ELF-1 (cell line): ENCODE data around the gene GEMIN4.
"Not testable (repeated sequence)": the region's sequence is repeated elsewhere in the genome, so short reads cannot be mapped to it uniquely, and the experiment has no call there.

Experiments
- DNase-seq: peaks from one replicate; pipeline ENCODE4 v3.0.0-alpha.2; 2016; ENCODE audit warnings: low read depth, low spot score

Gene GEMIN4

GRCh38 chr17:703081-703875, 48.8 kb downstream of the GEMIN4 start:
- DNase-seq: no peak

GRCh38 chr17:700504-701094, 51.5 kb downstream of the GEMIN4 start:
- DNase-seq: no peak

DNA sequence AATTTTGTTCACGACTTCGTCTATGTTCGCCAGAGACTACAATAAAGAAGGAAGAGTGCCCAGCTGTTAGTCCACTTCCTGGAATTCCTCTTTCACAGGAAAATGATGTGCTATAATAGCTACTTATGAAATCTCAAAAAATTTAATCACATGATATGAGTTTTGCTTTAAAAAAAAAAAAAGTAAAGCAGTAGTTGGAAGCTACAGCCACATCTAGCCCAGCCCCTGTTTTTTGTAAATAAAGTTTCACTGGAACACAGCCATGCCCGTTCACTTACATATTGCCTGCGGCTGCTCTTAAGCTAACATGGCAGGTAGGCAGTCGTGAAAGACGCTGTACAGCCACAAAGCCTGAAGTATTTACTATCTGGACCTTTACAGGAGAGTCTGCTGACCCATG, 52.7 kb downstream of the GEMIN4 start:
- DNase-seq: no peak

- DNase-seq: not testable (repeated sequence)
Observed at GRCh38 chr17:698096-698495, 54.0 kb downstream of the GEMIN4 start.

DNA sequence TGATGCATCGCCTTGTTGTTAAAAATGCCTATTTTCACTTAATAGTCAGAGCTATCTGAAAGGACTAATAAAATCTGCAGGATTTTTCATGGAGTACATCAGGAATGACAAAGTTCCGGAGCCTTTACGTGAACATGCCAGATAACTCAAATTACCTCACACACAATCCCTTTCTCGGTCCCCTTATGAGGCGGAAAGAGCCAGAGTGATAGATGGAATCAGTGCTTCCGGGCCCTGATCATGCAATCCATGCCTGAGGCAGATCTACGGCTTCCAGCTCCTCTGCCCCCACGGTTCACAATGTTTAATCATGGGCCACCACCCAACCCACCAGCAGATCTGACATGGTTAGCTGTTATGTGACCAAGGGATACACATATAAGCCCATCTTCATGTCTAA, 54.4 kb downstream of the GEMIN4 start:
- no peak for DNase-seq

DNA sequence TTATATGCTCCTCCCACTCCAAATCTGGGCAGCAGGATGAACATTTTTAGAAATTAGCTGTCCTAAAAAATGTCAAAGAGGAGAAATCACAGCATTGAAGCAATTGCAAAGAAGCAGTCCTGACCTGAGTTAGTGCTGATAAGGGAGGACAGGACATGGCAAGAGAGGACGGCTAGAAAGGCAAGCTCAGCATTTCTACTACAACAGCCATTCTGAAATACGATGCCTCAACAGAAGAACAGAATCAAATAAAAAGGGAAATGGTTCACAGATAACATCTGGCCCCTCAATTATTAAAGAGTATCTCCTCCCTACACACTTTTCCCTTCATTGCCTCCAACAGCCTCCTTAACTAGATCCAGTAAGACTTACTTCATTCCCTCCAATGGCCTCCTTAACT, 55.7 kb downstream of the GEMIN4 start:
- DNase-seq: no peak
